ENCODE results near the gene CCNK.

The CCNK gene

GRCh38 chr14:99441157-99441870 lies 39.9 kb upstream of the CCNK start:
- Histone ChIP-seq H3K27ac (ENCODE audit: low read length) (no peak overlapping the region), H3K9ac (ENCODE audit: low read length) (no peak overlapping the region), H3K79me2 (ENCODE audit: low read length) (no peaks in the 10 kb centered on the region), H3K36me3 (replicated peaks; ENCODE audit: low read depth, low read length) (peaks cover 4% of the 10 kb centered on the region), H3K4me3 (ENCODE audit: low read length) (no peak overlapping the region), H3K27me3 (ENCODE audit: low read depth, low read length) (no peaks in the 10 kb centered on the region), H3K4me1 (ENCODE audit: low read length) (no peaks in the 10 kb centered on the region), H4K20me1 (ENCODE audit: insufficient read depth, low read length) (no peaks in the 10 kb centered on the region), H3K9me3 (ENCODE audit: insufficient read depth, low read length) (no peaks in the 10 kb centered on the region), H2AFZ (ENCODE audit: low read depth, low read length) (no peak overlapping the region), H3K4me2 (ENCODE audit: low read length) (no peak overlapping the region)
- TF ChIP-seq EZH2phosphoT487 (IDR thresholded peaks at IDR 0.05; ENCODE audit: low read depth) = no peak
- TF ChIP-seq CTCF (IDR thresholded peaks at IDR 0.05; ENCODE audit: low read depth, low read length) = no peak

GRCh38 chr14:99441918-99442317 lies 39.3 kb upstream of the CCNK start:
- Histone ChIP-seq H3K36me3 (replicated peaks; ENCODE audit: low read depth, low read length) (peaks cover 4% of the 10 kb centered on the region), H3K79me2 (ENCODE audit: low read length) (no peaks in the 10 kb centered on the region), H3K4me3 (ENCODE audit: low read length) (no peak overlapping the region), H3K4me1 (ENCODE audit: low read length) (no peaks in the 10 kb centered on the region), H2AFZ (ENCODE audit: low read depth, low read length) (no peak overlapping the region), H3K9ac (ENCODE audit: low read length) (no peak overlapping the region), H3K27me3 (ENCODE audit: low read depth, low read length) (no peaks in the 10 kb centered on the region), H4K20me1 (ENCODE audit: insufficient read depth, low read length) (no peaks in the 10 kb centered on the region), H3K27ac (ENCODE audit: low read length) (no peak overlapping the region), H3K4me2 (ENCODE audit: low read length) (no peak overlapping the region), H3K9me3 (ENCODE audit: insufficient read depth, low read length) (no peaks in the 10 kb centered on the region)
- no peak for TF ChIP-seq EZH2phosphoT487 (IDR thresholded peaks at IDR 0.05; ENCODE audit: low read depth)
- TF ChIP-seq CTCF (IDR thresholded peaks at IDR 0.05; ENCODE audit: low read depth, low read length) = no peak

GRCh38 chr14:99445931-99446330 lies 35.3 kb upstream of the CCNK start:
- no peaks in the 10 kb centered on the region for H3K9me3 ChIP-seq (ENCODE audit: insufficient read depth, low read length)
- peaks cover 14% of the 10 kb centered on the region for H3K36me3 ChIP-seq (replicated peaks; ENCODE audit: low read depth, low read length)
- no peak overlapping the region for H3K4me2 ChIP-seq (ENCODE audit: low read length)
- no peaks in the 10 kb centered on the region for H3K4me1 ChIP-seq (ENCODE audit: low read length)
- H3K27me3 ChIP-seq (ENCODE audit: low read depth, low read length) = no peaks in the 10 kb centered on the region
- TF ChIP-seq CTCF (IDR thresholded peaks at IDR 0.05; ENCODE audit: low read depth, low read length) (no peak), EZH2phosphoT487 (IDR thresholded peaks at IDR 0.05; ENCODE audit: low read depth) (no peak)
- no peaks in the 10 kb centered on the region for H3K79me2 ChIP-seq (ENCODE audit: low read length)
- no peaks in the 10 kb centered on the region for H4K20me1 ChIP-seq (ENCODE audit: insufficient read depth, low read length)
- no peak overlapping the region for H3K4me3 ChIP-seq (ENCODE audit: low read length)
- H2AFZ ChIP-seq (ENCODE audit: low read depth, low read length) = no peak overlapping the region
- no peak overlapping the region for H3K27ac ChIP-seq (ENCODE audit: low read length)
- no peak overlapping the region for H3K9ac ChIP-seq (ENCODE audit: low read length)

GRCh38 chr14:99447739-99448138 lies 33.5 kb upstream of the CCNK start:
- Histone ChIP-seq H2AFZ (ENCODE audit: low read depth, low read length) (no peak overlapping the region), H3K27me3 (ENCODE audit: low read depth, low read length) (no peaks in the 10 kb centered on the region), H3K9ac (ENCODE audit: low read length) (no peak overlapping the region), H3K27ac (ENCODE audit: low read length) (no peak overlapping the region), H3K36me3 (replicated peaks; ENCODE audit: low read depth, low read length) (peaks cover 17% of the 10 kb centered on the region), H3K4me2 (ENCODE audit: low read length) (no peak overlapping the region), H3K9me3 (ENCODE audit: insufficient read depth, low read length) (no peaks in the 10 kb centered on the region), H3K4me3 (ENCODE audit: low read length) (no peak overlapping the region), H3K4me1 (ENCODE audit: low read length) (no peaks in the 10 kb centered on the region), H3K79me2 (ENCODE audit: low read length) (no peaks in the 10 kb centered on the region), H4K20me1 (ENCODE audit: insufficient read depth, low read length) (peaks cover 3% of the 10 kb centered on the region; the same call in 1 of the 2 replicates)
- TF ChIP-seq CTCF (IDR thresholded peaks at IDR 0.05; ENCODE audit: low read depth, low read length) = no peak
- no peak for TF ChIP-seq EZH2phosphoT487 (IDR thresholded peaks at IDR 0.05; ENCODE audit: low read depth)

Data from OCI-LY3 (cell line).